Thyroid gland (tissue), 4 donors: ENCODE measurements around the gene ITGAE. TPM values are rescaled to one million over a fixed set of nuclear protein-coding genes. Genes with fewer than 3 reads are reported as not detected.
"Not testable (repeated sequence)": the region's sequence is repeated elsewhere in the genome, so short reads cannot be mapped to it uniquely, and the experiment has no call there.

Source experiments
- DNase-seq, 2 donors: peaks; one replicate each; pipeline ENCODE4 v3.0.0-alpha.2; 2019
- H3K27ac ChIP-seq, 3 donors: fragments of 200-600 bp; sonication (generic); 1 replicate in 2 of 3; 2 replicates in 1 of 3; pipeline ENCODE4 v1.5.1; 2016 to 2019; ENCODE audit warnings: mild to moderate bottlenecking in 1 of 3, moderate library complexity in 1 of 3
- H3K27me3 ChIP-seq: fragments of 200-600 bp; sonication (generic); one replicate; pipeline ENCODE4 v1.5.1; 2019
- H3K36me3 ChIP-seq, 2 donors: fragments of 200-600 bp; sonication (generic); one replicate each; pipeline ENCODE4 v1.5.1; 2016 to 2019
- H3K4me1 ChIP-seq, 2 donors: fragments of 200-600 bp; sonication (generic); one replicate each; pipeline ENCODE4 v1.5.1; 2017 to 2019
- H3K4me3 ChIP-seq, 3 donors: fragments of 200-600 bp; sonication (generic); replicated peaks in 1 of 3; 1 replicate in 2 of 3; 2 replicates in 1 of 3; pipeline ENCODE4 v1.5.1; 2016; ENCODE audit warnings: mild to moderate bottlenecking in 1 of 3
- H3K9me3 ChIP-seq: fragments of 200-600 bp; sonication (generic); one replicate; pipeline ENCODE4 v1.5.1; 2017
- CTCF ChIP-seq, 6 experiments: fragments of 200-600 bp in 3 of 6; fragments of 450-650 bp in 3 of 6; sonication (generic) in 3 of 6; IDR thresholded peaks; one replicate each; pipeline ENCODE4 v1.5.1; 2016 to 2019; ENCODE audit warnings: antibody characterized with exemption in 6 of 6, mild to moderate bottlenecking in 2 of 6, inconsistent platforms in 1 of 6, moderate library complexity in 1 of 6
- POLR2A ChIP-seq, 2 donors: fragments of 450-650 bp; IDR thresholded peaks; one replicate each; pipeline ENCODE4 v1.6.1; 2017; ENCODE audit warnings: antibody characterized with exemption in 2 of 2, mild to moderate bottlenecking in 2 of 2, moderate library complexity in 1 of 2
- WGBS, 2 donors: methylation state at CpG; one replicate each; pipeline ENCODE4 v1.1.5; 2017; 5-methylcytosine and 5-hydroxymethylcytosine counted together
- intact Hi-C: fragments of 100-400 bp; cut with DNase I; formaldehyde crosslinking; loops from one replicate; pipeline ENCODE4 v1.15.1; 2023
- total RNA-seq, 4 donors: library from RNA; depleted of rRNA; stranded (reverse); fragments of >200 nt; gene quantifications; one replicate each; pipeline ENCODE4 v1.2.3, GENCODE V29; 2016

ITGAE gene
- total RNA-seq, 4 donors from 2014 or later, result 5.5 to 31.9 (median 19.4) TPM

- TF ChIP-seq CTCF (IDR thresholded peaks at IDR 0.05) (peak; percentile 68 to 99 (median 92)), POLR2A (IDR thresholded peaks at IDR 0.05) (peak; percentile 44 to 88)
- H3K4me3 ChIP-seq, result peak within 1 kb of the TSS; percentile 90 to 95 (median 90)
- 1% methylated on average over 38 to 46 of the region's 76 CpGs for WGBS, 2 donors
- H3K27ac ChIP-seq, result peak within 1 kb of the TSS; percentile 77 to 96 (median 88)
- intact Hi-C loops, result no loop called here
- DNase-seq, result peak; percentile 88 to 91
- H3K36me3 ChIP-seq, result peaks cover 0 to 10% of the 10 kb centered on the region in 2 donors
- H3K9me3 ChIP-seq, result no peaks in the 10 kb centered on the region
- H3K4me1 ChIP-seq, result peaks cover 10 to 11% of the 10 kb centered on the region in 2 donors
- H3K27me3 ChIP-seq, result no peaks in the 10 kb centered on the region
These were observed 44.8 kb upstream of the ITGAE start, which contains the start of gene NCBP3 for GRCh38 chr17:3845621-3846436. Gene NCBP3, minus strand, starts transcription at chr17:3846246. Its CDS starts 23 bp downstream, at chr17:3846223.

GRCh38 chr17:3845291-3845620 is 44.3 kb upstream of the ITGAE start:
- intact Hi-C loops, result no loop called here
- H3K27ac ChIP-seq, result peak overlapping the region in 2 of 3 donors; percentile 88 to 96
- peak; percentile 33 to 40 for DNase-seq

GRCh38 chr17:3844556-3844955 is 43.6 kb upstream of the ITGAE start:
- H3K27me3 ChIP-seq, intact Hi-C loops, H3K4me3 ChIP-seq, H3K9me3 ChIP-seq, H3K27ac ChIP-seq, DNase-seq: not testable (repeated sequence)
- WGBS, 2 donors, result 95 to 96% methylated on average over 19 of the region's 19 CpGs
- H3K36me3 ChIP-seq, result peaks cover 0 to 14% of the 10 kb centered on the region in 2 donors
- peaks cover 10 to 11% of the 10 kb centered on the region in 2 donors for H3K4me1 ChIP-seq

More at GRCh38 chr17:3845291-3845620, 44.3 kb upstream of the ITGAE start:
- Histone ChIP-seq H3K4me1 (peaks cover 10 to 11% of the 10 kb centered on the region in 2 donors), H3K9me3 (no peaks in the 10 kb centered on the region), H3K36me3 (peaks cover 0 to 10% of the 10 kb centered on the region in 2 donors), H3K27me3 (no peaks in the 10 kb centered on the region), H3K4me3 (peak overlapping the region; percentile 90 to 95 (median 90))
- TF ChIP-seq CTCF (IDR thresholded peaks at IDR 0.05) (no peak), POLR2A (IDR thresholded peaks at IDR 0.05) (no peak)
- 2 to 5% methylated on average over 4 to 8 of the region's 8 CpGs for WGBS, 2 donors

GRCh38 chr17:3843935-3844516 is 43.0 kb upstream of the ITGAE start:
- Histone ChIP-seq H3K36me3 (peaks cover 0 to 19% of the 10 kb centered on the region in 2 donors), H3K9me3 (no peaks in the 10 kb centered on the region), H3K27ac (no peak overlapping the region), H3K27me3 (no peaks in the 10 kb centered on the region), H3K4me1 (peaks cover 10 to 11% of the 10 kb centered on the region in 2 donors), H3K4me3 (no peak overlapping the region)
- intact Hi-C loops, result no loop called here
- 31 to 47% methylated on average over 3 of the region's 3 CpGs for WGBS, 2 donors
- no peak for DNase-seq
- TF ChIP-seq CTCF (IDR thresholded peaks at IDR 0.05), result peak in 3 of 6 experiments; percentile 6 to 38 (median 30)
- TF ChIP-seq POLR2A (IDR thresholded peaks at IDR 0.05), result no peak

- H3K9me3 ChIP-seq, result no peaks in the 10 kb centered on the region
- intact Hi-C loops, result no loop called here
- no peak overlapping the region for H3K27ac ChIP-seq
- DNase-seq, result no peak
- no peak overlapping the region for H3K4me3 ChIP-seq
- H3K36me3 ChIP-seq, result peaks cover 11 to 44% of the 10 kb centered on the region in 2 donors
- WGBS, 2 donors, result 90 to 91% methylated on average over 12 of the region's 12 CpGs
- no peaks in the 10 kb centered on the region for H3K4me1 ChIP-seq
- TF ChIP-seq CTCF (IDR thresholded peaks at IDR 0.05), result no peak
- TF ChIP-seq POLR2A (IDR thresholded peaks at IDR 0.05), result no peak
- no peaks in the 10 kb centered on the region for H3K27me3 ChIP-seq
These were observed 37.2 kb upstream of the ITGAE start for GRCh38 chr17:3838206-3838605.
